ENCODE measurements around the gene RAMP1. TPM values are rescaled to one million over a fixed set of nuclear protein-coding genes. Genes with fewer than 3 reads are reported as not detected.

Gene RAMP1
- total and polyA plus RNA-seq, 2 donors from 2014 or later: 8.8 to 17.3 TPM

DNA sequence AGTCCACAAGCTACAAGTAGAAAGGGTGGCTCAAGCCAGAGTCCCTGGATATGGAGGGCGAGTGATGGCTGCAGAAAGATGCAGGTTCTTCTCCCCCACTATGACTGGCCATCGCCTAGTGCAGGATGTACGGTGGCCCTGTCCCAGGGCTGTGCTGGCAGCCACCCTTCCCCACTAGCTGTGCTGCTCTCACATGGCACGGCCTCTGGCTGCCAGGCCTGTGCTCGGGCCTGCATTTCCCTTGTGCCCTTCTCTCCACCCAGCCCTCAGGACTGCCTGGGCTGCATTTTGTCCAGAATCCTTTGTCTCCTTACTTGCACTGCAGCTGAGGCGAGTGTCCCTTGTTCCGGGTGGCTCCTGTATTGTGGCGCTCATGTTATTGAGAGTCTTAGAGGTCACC lies 1.6 kb upstream of the RAMP1 start:
- peaks cover 0 to 2% (median 0%) of the 10 kb centered on the region in 3 donors for H3K4me1 ChIP-seq (ENCODE audit: control insufficient read depth in 2 of 3, insufficient read depth in 2 of 3, low read depth in 1 of 3, low read length in 3 of 3)
- H3K4me3 ChIP-seq (ENCODE audit: low read length in 3 of 3): no peak overlapping the region
- no peaks in the 10 kb centered on the region for H3K36me3 ChIP-seq (ENCODE audit: control insufficient read depth in 2 of 3, insufficient read depth in 3 of 3, low read length in 3 of 3)
- no peak for TF ChIP-seq CTCF (IDR thresholded peaks at IDR 0.05; ENCODE audit: borderline replicate concordance, extremely low read depth, insufficient read depth)
- H3K27ac ChIP-seq (ENCODE audit: low read depth in 2 of 2, low read length in 2 of 2): no peak overlapping the region
- H3K9ac ChIP-seq (ENCODE audit: low read length in 3 of 3): no peak overlapping the region
- FAIRE-seq (no peak), DNase-seq (no peak)
- H3K27me3 ChIP-seq (ENCODE audit: control insufficient read depth, insufficient read depth, low read length): no peaks in the 10 kb centered on the region
- H3K9me3 ChIP-seq (ENCODE audit: control insufficient read depth in 2 of 3, insufficient read depth in 1 of 3, low read length in 3 of 3): no peaks in the 10 kb centered on the region
- intact Hi-C loops (cut with DNase I): no loop called here

DNA sequence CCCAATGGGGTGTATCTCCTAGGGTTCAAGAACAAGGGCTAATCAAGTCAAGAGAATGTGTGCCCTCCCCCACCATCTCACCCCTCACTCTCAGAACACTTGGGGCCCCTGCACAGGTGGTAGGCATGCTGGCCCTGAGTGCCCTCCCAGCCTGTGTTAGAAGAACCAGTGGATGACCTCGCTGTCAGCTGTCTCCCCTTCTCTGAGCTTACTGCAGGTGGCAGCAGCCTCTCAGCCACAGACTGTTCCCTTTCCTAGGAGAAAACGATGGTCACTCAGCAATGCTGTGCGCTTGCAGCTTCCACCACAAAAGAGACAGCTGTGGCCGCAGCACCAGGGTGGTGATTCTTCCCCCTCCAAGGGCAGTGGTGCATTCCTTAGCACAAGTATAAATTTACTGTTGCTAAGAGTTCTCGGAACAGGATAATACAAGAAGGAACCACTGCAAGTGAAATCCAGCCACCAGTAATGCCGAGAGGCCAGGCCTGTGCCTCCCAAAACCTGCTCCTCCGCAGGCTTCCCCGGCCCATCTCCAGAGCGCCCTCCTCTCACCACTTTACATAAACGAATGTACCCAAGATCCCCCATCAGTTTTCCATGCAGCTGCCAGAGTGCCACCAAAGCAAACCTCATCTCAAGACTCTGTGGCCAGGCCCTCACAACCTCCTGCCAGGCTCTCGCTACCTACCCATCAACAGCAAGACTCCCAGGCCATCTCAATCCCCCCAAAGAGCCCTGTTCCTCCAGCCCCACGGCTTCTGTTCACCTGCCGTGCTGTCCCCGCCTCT lies 935 bp upstream of the RAMP1 start:
- Histone ChIP-seq H3K27ac (ENCODE audit: low read depth in 2 of 2, low read length in 2 of 2) (no peak overlapping the region), H3K27me3 (ENCODE audit: control insufficient read depth, insufficient read depth, low read length) (no peaks in the 10 kb centered on the region), H3K4me1 (ENCODE audit: control insufficient read depth in 2 of 3, insufficient read depth in 2 of 3, low read depth in 1 of 3, low read length in 3 of 3) (peaks cover 0 to 2% (median 0%) of the 10 kb centered on the region in 3 donors), H3K4me3 (ENCODE audit: low read length in 3 of 3) (no peak overlapping the region), H3K9ac (ENCODE audit: low read length in 3 of 3) (no peak overlapping the region), H3K9me3 (ENCODE audit: control insufficient read depth in 2 of 3, insufficient read depth in 1 of 3, low read length in 3 of 3) (no peaks in the 10 kb centered on the region), H3K36me3 (ENCODE audit: control insufficient read depth in 2 of 3, insufficient read depth in 3 of 3, low read length in 3 of 3) (no peaks in the 10 kb centered on the region)
- FAIRE-seq: no peak
- intact Hi-C loops (cut with DNase I): no loop called here
- peak; percentile 79 for TF ChIP-seq CTCF (IDR thresholded peaks at IDR 0.05; ENCODE audit: borderline replicate concordance, extremely low read depth, insufficient read depth)
- DNase-seq: peak; percentile 83 to 89 (median 84)

DNA sequence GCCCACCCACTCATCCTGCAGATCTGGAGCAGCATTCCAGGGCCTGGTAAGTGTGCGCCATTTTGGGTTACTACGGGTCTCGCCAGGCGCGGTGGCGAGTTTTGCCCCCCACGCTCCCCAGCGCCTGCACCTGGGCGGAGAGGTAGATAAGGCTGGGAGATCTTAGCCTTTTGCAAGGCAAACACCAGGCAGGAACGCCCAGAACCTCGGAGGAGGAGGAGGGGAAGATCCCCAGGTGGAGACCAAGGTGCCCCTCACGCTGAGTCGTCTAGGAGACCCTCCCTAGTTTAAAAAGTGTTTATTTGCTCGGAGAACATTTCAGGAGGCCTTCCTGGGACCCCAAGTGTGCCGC lies 365 bp upstream of the RAMP1 start:
- Histone ChIP-seq H3K9ac (ENCODE audit: low read length in 3 of 3) (no peak overlapping the region), H3K27me3 (ENCODE audit: control insufficient read depth, insufficient read depth, low read length) (no peaks in the 10 kb centered on the region), H3K27ac (ENCODE audit: low read depth in 2 of 2, low read length in 2 of 2) (no peak overlapping the region), H3K4me3 (ENCODE audit: low read length in 3 of 3) (no peak overlapping the region), H3K36me3 (ENCODE audit: control insufficient read depth in 2 of 3, insufficient read depth in 3 of 3, low read length in 3 of 3) (no peaks in the 10 kb centered on the region), H3K9me3 (ENCODE audit: control insufficient read depth in 2 of 3, insufficient read depth in 1 of 3, low read length in 3 of 3) (no peaks in the 10 kb centered on the region), H3K4me1 (ENCODE audit: control insufficient read depth in 2 of 3, insufficient read depth in 2 of 3, low read depth in 1 of 3, low read length in 3 of 3) (peaks cover 0 to 2% (median 0%) of the 10 kb centered on the region in 3 donors)
- no peak for TF ChIP-seq CTCF (IDR thresholded peaks at IDR 0.05; ENCODE audit: borderline replicate concordance, extremely low read depth, insufficient read depth)
- DNase-seq (no peak), FAIRE-seq (no peak)
- intact Hi-C loops (cut with DNase I): no loop called here

All from kidney (tissue), 14 donors.